ENCODE data around the gene TMEM213.

The TMEM213 gene

DNA sequence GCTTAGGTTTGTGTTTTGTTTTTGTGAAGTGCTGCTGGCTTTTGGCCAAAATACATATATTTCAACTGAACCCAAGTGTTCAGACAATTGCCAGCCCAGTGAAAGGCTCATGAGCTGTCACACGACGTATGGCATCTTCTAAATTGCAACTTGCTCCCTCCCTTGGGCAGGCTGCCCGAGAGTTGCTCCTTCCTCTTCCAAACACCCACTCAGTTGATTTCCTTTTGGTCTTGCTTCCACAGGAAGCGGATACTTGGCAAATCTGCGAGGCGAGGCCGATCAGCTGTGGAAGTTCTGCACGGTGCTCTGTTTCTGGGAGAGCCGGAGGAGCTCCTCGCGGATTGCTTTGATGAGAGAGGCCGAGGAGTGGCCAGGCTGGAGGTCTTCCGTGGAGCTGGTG, 39.8 kb downstream of the TMEM213 start:
- ChIA-PET CTCF (no interaction called here), POLR2A (no interaction called here)

DNA sequence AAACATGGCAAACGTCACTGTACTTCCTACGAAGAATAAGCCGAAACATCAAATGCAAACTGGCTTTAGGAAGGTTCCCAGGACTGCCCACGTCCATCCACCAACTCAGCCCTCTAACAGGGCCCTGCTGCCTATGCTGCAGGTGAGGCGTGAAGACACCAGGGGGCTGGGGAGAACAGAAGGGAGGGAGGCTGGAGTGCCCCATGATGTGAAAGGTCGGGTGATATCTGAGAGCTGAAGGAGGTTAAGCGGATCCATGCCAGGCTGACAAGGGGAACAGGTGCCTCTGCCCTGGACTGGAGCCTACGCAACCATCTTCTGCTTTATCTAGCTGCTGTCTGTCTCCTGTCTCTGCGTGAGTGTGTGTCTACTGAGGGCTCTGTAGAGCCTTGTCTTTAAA, 40.4 kb downstream of the TMEM213 start:
- ChIA-PET POLR2A (no interaction called here), CTCF (no interaction called here)
- TF ChIP-seq BHLHE40 (IDR thresholded peaks at IDR 0.05; ENCODE audit: borderline replicate concordance), result no peak
- no peak for TF ChIP-seq NFRKB (IDR thresholded peaks at IDR 0.05)
- no peak for TF ChIP-seq FOXA1 (IDR thresholded peaks at IDR 0.05)
- no peak for TF ChIP-seq LEF1 (IDR thresholded peaks at IDR 0.05; ENCODE audit: borderline replicate concordance)
- no peak for TF ChIP-seq TARDBP (IDR thresholded peaks at IDR 0.05)
- TF ChIP-seq, protein P1, sequence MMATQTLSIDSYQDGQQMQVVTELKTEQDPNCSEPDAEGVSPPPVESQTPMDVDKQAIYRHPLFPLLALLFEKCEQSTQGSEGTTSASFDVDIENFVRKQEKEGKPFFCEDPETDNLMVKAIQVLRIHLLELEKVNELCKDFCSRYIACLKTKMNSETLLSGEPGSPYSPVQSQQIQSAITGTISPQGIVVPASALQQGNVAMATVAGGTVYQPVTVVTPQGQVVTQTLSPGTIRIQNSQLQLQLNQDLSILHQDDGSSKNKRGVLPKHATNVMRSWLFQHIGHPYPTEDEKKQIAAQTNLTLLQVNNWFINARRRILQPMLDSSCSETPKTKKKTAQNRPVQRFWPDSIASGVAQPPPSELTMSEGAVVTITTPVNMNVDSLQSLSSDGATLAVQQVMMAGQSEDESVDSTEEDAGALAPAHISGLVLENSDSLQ (IDR thresholded peaks at IDR 0.05), result no peak
- TF ChIP-seq ARNT (IDR thresholded peaks at IDR 0.05), result no peak
- no peak for TF ChIP-seq L3MBTL2 (conservative IDR thresholded peaks at IDR 0.05)
- TF ChIP-seq FOXK2 (IDR thresholded peaks at IDR 0.05), result no peak
- no peak for TF ChIP-seq HDGF (IDR thresholded peaks at IDR 0.05; ENCODE audit: borderline replicate concordance)
- no peak for TF ChIP-seq SUZ12 (IDR thresholded peaks at IDR 0.05)
- TF ChIP-seq ZNF384 (IDR thresholded peaks at IDR 0.05), result no peak
- TF ChIP-seq CTBP1 (IDR thresholded peaks at IDR 0.05; ENCODE audit: borderline replicate concordance), result no peak
- no peak for TF ChIP-seq FOXM1 (IDR thresholded peaks at IDR 0.05; ENCODE audit: borderline replicate concordance)
- no peak for TF ChIP-seq ELF4 (IDR thresholded peaks at IDR 0.05)
- no peak for TF ChIP-seq SP1 (IDR thresholded peaks at IDR 0.05)
- no peak for DNase-seq (ENCODE audit: extremely low spot score)

More for the DNA sequence above, 39.8 kb downstream of the TMEM213 start:
- no peak for TF ChIP-seq NFRKB (IDR thresholded peaks at IDR 0.05)
- no peak for TF ChIP-seq FOXA1 (IDR thresholded peaks at IDR 0.05)
- TF ChIP-seq LEF1 (IDR thresholded peaks at IDR 0.05; ENCODE audit: borderline replicate concordance), result no peak
- TF ChIP-seq SP1 (IDR thresholded peaks at IDR 0.05), result no peak
- TF ChIP-seq HDGF (IDR thresholded peaks at IDR 0.05; ENCODE audit: borderline replicate concordance), result no peak
- no peak for TF ChIP-seq ELF4 (IDR thresholded peaks at IDR 0.05)
- no peak for TF ChIP-seq L3MBTL2 (conservative IDR thresholded peaks at IDR 0.05)
- TF ChIP-seq SUZ12 (IDR thresholded peaks at IDR 0.05), result no peak
- TF ChIP-seq TARDBP (IDR thresholded peaks at IDR 0.05), result no peak
- TF ChIP-seq FOXM1 (IDR thresholded peaks at IDR 0.05; ENCODE audit: borderline replicate concordance), result no peak
- no peak for TF ChIP-seq FOXK2 (IDR thresholded peaks at IDR 0.05)
- no peak for DNase-seq (ENCODE audit: extremely low spot score)

DNA sequence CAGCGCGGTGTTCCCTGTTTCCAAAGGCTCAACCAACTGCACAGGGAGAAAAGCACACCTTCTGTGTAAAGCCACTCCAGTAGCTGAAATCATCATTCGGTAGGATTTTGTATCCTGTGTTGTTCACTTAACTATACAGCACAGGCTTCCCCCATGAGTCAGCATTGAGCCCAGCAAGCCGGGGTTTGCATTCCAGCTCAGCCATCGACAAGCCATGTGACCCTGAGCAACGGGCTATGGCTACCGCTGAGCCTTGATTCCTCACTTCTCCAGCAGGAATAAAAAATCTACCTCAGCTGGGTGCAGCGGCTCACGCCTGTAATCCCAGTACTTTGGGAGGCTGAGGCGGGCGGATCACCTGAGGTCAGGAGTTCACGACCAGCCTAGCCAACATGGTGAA, 44.3 kb downstream of the TMEM213 start:
- TF ChIP-seq ARNT (IDR thresholded peaks at IDR 0.05), result no peak
- no peak for TF ChIP-seq CTBP1 (IDR thresholded peaks at IDR 0.05; ENCODE audit: borderline replicate concordance)
- TF ChIP-seq, protein P1 (IDR thresholded peaks at IDR 0.05), result no peak
- TF ChIP-seq HDGF (IDR thresholded peaks at IDR 0.05; ENCODE audit: borderline replicate concordance), result no peak
- no peak for TF ChIP-seq ELF4 (IDR thresholded peaks at IDR 0.05)
- ChIA-PET CTCF (no interaction called here), POLR2A (no interaction called here)
- no peak for DNase-seq (ENCODE audit: extremely low spot score)

DNA sequence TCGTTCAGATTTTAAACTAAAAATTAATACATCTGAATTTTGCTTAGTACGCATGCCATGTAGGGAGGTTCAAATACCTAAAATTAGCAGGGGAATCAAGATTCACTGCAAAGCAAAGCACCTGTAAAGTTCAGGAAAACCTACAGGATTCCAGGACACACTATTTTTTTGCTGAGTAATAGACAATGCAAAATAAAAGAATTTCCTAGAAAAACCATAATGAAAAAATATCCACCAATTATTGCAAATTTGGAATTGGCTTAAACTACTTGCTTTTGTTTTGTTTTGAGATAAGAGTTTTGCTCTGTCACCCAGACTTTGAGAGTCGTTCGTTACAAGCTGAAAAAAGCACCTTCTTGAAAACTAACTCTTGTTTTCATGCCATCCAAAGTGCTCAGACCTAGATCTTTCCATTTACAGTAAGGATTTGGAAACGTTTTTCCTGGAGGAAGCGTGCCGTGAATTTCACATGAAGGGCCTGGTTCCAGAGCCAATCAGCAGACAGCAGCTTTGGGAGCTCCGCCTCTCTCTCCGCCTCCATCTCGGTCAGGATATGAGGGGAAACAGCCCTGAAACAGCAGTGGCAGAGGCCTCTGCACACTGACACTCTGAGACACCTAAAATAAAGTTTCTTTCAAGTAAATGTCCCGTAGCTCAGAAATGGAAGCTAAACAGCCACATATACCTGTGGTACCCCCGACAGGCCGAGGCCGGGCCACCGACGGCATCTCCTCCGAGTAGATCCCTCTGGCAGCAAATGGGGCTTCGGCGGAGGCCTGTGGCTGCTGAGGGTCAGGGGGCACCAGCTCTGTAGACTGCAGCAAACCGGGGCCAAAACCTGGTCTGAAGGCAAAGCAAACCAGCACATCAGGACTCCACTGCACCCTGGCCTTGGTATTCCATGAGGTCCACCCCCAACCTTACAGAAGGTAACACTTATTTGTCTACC, 46.1 kb downstream of the TMEM213 start:
- POLR2A ChIA-PET, result no interaction called here
- no peak for DNase-seq (ENCODE audit: extremely low spot score)
- CTCF ChIA-PET, result interaction anchor here (0.6 kb wide), 1 partner anchor 12 kb away, joined by 5 read pairs; no protein-coding TSS in a partner anchor
- no peak for TF ChIP-seq BHLHE40 (IDR thresholded peaks at IDR 0.05; ENCODE audit: borderline replicate concordance)

DNA sequence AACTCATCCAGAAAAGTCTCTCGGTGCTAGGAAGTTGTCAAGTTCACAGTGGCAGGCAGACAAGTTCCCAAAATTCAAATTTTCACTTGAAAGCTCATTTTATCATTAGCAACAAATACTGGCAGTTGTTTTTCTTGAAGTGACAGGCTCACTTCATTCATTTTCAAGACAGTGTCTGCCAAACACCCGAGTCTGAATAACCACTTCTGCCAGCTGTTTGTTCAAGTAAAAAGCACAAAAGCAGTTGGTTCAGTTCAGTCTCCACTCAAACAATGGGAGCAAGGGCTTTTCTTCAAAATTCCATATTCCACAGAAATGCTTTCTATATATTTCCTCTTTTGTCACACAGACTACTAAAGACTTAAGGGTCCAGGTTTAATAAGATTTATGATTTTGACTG, 47.9 kb downstream of the TMEM213 start:
- TF ChIP-seq, protein P1 (IDR thresholded peaks at IDR 0.05), result no peak
- TF ChIP-seq SP1 (IDR thresholded peaks at IDR 0.05) (no peak), SUZ12 (IDR thresholded peaks at IDR 0.05) (no peak), BHLHE40 (IDR thresholded peaks at IDR 0.05; ENCODE audit: borderline replicate concordance) (no peak), ARNT (IDR thresholded peaks at IDR 0.05) (no peak), FOXK2 (IDR thresholded peaks at IDR 0.05) (no peak), NFRKB (IDR thresholded peaks at IDR 0.05) (no peak)
- ChIA-PET POLR2A (no interaction called here), CTCF (no interaction called here)
- DNase-seq (ENCODE audit: extremely low spot score), result no peak

DNA sequence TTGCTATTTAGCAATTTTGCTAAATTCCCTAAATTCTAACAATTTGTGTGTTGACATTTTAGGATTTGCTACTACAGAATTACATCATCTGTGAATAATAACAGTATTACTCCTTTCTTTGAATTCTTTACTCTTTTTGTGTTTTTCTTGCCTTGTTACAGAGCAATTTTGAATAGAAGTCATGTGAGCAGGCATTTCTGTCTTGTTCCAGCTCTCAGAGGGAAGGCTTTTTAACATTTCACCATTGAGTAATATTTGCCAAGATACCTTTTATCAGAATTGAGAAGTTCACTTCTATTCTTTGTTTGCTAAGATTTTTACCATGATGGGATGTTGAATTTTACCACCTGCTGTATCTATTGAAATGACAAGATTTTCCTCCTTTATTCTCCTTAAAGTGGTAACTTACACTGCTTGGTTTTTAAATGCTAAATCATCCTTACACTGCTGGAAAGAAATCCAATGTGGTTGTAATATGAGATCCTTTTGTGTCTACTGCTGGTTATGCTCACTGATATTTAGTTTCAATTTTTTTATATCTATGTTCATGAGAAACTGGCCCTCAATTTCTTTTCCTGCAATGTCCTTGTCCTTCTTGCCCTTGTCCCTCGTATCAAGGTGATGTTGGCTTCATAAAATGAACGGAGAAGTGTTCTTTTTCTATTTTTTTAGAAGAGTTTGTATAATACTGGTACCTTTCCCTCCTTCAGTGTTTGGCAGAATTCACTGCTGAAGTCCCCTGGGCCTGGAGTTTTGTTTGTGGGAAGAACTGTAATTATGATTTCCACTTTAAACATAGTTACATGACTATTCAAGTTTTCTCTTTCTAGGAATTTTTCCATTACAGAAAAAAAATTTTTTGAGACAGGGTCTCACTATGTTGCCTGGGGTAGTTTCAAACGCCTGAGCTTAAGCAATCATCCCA, 50.5 kb downstream of the TMEM213 start:
- no peak for TF ChIP-seq ARNT (IDR thresholded peaks at IDR 0.05)
- no peak for DNase-seq (ENCODE audit: extremely low spot score)
- CTCF ChIA-PET, result no interaction called here
- POLR2A ChIA-PET, result no interaction called here
